ENCODE results near the gene JUND.
A peak's percentile ranks its signal among the peaks of the same experiment; 100 is the strongest.
"Not testable (repeated sequence)": the region's sequence is repeated elsewhere in the genome, so short reads cannot be mapped to it uniquely, and the experiment has no call there.

The JUND gene

DNA sequence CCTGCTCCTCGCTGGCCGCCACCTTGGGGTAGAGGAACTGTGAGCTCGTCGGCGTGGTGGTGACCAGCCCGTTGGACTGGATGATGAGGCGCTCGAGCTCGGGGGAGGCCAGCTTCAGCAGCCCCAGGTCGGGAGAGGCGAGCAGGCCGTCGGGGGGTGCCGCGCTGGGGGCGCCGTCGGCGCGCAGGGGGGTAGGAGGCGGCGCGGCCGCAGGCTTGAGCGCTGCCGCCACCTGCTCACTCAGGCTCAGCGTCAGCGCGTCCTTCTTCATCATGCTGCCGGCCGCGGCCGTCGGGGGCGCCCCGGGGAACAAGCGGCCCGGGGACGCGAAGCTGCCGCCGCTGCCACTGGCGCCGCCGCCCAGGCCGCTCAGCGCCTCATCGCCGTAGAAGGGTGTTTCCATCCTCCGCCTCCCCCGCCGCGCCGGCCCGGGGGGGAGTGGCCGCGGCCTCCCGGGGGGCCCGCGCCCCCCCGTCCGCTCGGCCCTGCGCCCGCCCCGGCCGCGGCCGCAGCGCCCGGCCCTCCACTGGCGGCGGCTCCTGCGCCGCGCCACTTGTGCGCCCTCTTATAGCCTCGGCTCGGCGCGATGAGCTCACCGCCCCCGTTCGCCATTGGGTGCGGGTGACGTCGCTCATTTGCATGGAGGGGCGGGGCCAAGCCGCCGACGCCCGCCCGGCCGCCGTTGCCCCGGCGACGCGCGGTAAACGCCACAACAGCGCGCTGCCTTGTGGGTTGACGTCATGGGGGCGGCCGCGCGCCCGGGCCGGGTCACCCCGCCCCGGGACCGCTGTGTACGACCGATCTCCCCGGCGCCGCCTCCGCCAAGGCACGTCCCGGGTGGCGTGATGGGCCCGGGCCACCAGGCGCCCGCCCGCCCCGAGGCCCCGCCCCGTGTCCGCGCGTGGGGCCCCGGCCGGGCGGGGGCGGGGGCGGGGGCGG is at the start of gene JUND:
Gene JUND (minus strand): TSS at position 541 of the 939 bp plus-strand sequence. CDS start 138 bp downstream, at position 403.
- DNase-seq (ENCODE audit: low spot score) = peak; percentile 97

DNA sequence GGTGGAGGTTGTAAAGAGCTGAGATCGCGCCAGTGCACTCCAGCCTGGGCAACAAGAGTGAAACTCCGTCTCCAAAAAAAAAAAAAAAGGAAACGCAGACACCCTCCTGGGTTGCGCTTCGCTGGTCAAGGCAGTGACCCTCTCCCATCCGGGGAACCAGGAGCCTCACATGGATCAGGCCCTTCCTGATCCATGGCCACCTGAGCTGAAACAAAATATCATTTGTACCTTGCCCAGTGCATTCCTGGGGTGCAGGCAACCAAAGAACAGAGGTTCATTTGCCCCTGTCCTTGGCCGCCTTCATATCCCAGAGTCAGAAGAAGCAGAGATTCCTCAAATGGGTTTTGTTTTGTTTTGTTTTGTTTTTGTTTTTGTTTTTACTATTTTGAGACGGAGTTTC is 49.4 kb upstream of the JUND start:
- DNase-seq (ENCODE audit: low spot score) = no peak

DNA sequence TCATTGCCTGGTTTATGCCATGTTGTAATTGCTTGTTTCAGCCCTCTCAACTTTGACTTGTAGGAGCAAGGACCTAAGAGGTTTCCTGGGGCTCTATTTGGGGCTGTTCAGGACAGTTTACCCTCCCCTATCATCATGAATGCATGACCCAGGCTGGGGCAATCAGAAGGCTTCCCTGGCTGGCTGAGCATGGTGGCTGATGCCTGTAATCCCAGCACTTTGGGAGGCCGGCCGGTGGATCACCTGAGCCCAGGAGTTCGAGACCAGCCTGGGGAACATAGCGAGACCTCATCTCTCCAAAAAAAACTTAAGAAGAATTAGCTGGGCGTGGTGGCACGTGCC is 47.6 kb upstream of the JUND start:
- DNase-seq (ENCODE audit: low spot score) = no peak

DNA sequence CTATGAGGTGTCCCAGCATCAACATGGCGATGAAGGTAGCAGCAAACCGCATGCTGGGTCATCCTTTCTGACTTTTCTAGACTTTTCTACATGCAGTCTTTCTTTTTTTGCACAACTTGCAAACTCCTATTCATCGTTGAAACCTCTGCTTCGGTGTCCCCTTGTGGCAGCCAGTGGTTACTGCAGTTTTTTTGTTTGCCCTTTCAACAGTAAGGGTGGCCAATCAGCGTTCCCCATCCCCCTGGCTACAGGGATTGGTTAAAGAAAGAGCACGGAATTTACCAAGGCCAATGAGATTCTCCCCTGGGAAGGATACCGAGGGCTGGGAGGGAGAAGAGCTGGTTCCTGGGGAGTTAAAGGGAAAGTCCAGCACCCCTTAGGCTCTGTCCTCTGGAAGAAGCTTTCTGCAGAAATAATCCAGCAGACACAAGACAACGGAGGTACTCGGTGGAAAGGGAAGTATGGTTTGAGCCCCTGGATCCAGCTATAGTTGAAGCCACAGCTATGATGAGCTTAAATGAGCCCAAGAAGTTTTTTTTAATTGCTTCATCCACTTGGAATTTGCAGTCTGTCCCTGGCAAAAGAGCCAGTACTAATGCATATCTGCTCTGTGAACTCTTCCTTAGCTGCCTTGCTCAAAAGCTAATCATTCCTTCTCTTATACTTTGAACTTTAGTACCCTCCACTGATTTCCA is 47.1 kb upstream of the JUND start:
- peak; percentile 99 for DNase-seq (ENCODE audit: low spot score)

DNA sequence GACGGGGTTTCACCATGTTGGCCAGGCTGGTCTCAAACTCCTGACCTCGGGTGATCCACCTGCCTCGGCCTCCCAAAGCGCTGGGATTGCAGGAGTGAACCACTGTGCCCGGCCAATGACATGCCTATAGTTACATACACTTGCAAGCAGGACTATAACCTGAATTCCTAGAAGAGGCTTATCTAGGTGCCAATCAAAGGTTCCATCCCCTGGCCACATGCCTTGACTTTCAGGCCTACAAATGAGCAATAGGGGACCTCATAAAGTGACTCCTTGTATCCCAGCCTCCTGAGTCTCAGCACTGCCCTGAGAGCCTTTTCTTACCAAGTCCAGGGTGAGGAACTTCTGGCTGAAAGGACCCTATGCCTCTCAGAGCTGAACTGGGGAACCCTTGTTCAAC is 45.4 kb upstream of the JUND start:
- no peak for DNase-seq (ENCODE audit: low spot score)

DNA sequence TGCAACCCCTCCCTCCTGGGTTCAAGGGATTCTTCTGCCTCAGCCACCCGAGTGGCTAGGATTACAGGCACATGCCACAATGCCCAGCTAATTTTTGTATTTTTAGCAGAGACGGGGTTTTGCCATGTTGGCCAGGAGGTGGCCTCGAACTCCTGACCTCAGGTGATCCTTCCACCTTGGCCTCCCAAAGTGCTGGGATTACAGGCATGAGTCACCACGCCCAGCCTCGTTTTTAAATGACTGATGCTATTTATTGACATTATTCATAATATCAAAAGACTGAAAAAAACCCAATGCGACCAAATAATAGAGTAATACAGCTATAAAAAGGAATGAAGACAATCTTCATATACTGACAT is 42.9 kb upstream of the JUND start:
- DNase-seq (ENCODE audit: low spot score) = not testable (repeated sequence)

DNA sequence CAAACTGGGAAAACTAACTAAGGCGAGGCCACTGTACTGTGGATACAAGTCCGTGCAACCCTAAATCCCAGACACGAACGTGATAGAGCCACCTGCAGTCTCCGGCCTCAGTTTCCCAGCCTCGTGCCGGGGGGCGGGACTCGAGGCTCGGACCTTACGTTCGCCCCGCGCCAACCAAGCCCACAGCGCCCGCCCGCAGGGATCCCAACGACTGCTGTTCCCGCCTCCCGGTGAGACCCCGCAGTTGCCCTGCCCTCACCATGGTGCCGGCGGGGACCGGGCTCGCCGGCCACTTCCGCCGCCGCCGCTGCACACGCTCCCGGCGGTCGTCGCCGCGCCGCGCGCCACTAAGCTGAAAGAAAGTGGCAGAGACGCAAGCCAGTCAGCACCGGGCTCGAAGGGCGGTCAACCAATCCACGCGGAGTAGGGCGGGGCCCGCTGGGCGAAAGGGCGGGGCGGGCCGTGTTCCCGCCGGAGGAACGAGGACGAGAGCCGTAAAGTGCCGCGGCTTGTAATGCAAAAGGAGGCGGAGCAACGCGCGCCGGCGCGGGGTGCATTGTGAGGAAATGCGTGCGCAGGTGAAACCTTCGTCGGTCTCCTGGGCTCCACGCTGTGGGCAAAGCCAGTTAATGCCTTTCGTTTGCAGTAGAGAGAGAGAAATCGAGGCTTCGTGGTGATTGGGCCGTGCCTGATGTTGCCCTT is 41.5 kb upstream of the JUND start, which contains the start of gene LSM4:
Gene LSM4 (minus strand): TSS at position 318 of the 702 bp plus-strand sequence. CDS start 56 bp downstream, at position 262.
- peak; percentile 99 for DNase-seq (ENCODE audit: low spot score)

DNA sequence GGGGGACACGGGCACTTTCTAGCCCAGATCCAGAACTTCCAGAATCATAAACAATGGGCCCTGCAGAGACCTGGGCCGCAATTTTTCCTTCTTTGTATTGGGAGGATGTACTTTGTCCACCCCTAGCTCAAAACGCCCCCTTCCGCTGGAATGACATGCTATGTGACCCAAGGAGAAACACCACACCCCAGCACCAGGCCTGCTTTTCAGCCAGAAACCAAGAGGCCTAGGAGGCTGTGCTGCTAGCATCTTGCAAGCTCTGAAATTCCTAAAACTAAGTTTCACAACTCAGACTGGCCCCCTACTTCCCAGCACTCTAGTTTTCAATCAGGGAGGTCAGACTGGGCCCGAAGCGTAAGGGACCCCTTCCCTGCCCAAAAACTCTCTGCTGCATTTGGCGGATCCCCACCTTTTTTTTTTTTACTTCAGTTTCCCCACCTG is 40.9 kb upstream of the JUND start:
- DNase-seq (ENCODE audit: low spot score) = no peak

DNA sequence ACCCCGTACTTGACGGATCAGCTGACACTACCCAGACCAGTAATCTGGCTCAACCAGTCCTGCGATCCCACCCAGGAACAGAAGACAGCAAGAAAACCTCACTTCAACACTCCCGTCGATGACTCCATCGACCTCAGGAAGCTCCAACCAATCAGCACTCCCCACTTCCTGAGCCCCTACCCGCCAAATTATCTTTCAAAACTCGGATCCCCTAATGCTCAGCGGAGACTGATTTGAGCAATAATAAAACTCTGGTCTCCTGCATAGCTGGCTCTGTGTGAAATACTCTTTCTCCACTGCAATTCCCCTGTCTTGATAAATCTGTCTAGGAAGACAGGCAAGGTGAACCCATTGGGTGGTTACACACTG is 40.3 kb upstream of the JUND start:
- DNase-seq (ENCODE audit: low spot score) = no peak

DNA sequence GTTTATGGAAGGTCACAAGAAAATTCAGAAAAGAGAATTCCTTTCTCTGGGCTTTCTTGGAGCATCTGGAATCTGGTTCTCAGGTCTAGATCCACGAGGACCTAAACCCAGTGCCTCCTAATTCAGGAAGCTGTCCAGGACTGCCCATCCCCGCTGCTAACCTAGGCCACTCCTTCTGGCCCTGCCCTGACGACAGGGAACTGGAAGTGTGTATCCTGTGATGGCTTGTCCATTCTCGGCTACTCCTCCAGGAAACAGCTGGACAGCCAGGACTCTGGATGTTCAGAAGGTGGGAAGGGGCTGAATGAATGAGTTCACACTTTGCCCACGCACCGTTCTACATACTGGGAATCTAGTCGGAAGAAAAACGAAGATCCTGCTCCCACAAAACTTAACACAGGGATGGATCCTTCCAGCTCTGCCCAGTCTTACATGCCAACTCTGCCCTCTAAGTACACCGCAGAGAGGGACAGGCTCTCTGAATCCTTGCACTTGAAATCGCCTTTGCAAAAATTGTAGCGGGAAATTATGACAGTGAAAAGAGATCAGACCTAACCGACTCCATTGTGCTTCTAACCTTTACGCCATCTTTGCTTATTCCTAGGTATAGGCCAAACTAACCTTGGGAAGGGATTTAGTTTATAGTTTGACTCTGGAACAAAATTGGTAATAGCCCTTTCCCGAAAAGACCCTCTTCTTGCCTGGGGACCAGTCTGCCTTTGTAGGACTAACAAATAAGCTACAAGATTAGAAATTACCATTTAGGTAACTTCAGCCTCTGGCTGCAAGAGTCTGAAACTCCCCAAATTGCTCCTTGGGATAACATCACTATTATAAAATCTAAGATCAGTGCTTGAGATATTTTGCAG is 39.7 kb upstream of the JUND start:
- DNase-seq (ENCODE audit: low spot score) = no peak

DNA sequence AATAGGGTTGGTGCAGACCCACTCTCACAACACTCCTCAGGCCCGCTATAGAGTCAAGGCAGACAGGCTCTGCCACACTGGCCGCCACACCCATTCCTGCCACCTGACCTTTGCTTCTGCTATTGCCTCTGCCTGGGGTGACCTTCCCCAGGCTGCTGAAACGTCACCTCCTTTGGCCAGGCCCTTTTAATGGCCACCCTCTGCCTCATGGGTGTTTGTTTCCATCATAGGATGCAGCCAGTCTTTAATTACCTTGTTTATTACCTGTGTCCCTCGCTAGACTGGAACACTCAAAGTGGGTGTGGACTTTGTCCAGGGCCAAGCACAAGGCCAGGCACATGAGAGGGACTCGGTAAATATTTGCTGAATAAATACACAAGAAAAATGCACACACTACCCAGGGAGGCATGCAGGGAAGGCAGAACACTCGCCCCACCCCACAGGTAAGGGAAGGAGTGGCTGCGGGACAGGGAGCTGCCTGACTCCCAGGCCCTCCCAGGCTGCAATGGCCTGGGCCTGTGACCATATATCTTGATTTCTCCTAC is 38.2 kb upstream of the JUND start:
- DNase-seq (ENCODE audit: low spot score) = no peak

DNA sequence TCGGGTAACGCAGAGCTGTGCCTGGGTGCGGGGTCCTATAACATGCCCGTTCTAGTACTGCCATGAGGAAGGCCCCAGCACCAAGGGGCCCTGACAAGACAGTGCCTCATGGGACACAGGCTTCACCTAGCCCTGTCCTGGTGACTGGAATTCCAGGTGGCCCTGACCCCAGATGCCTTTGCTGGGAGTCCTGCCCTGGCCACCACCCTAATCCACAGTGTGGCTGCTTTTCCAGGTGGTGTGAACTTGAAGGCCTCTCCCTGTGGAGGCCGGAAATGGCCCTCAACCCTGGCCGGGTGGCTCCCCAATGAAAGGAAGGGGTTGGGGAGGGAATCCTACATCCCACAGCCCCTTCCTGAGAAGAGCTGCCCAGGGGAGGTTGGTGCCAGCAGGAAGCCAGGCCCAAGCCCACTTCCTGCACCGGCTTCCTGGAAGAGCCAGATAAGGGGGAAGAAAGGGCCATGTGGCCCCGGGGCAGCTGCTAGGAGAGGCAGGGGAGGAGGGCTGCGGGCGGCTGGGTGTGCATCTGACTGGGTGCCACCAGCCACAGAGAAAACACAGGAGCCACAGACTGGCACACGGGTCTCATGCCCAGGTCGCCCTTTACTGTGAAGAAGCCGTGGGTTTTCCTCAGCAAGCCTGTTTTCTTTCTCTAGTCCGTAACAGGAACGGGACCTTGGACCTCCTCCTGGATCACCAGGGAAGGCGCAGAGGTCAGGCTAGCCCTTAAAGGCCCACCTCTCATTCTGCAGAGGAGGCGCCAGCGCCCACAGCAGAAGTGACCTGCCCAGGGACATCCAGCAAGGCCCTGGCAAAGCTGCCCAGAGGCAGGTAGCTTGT is 36.8 kb upstream of the JUND start:
- no peak for DNase-seq (ENCODE audit: low spot score)

DNA sequence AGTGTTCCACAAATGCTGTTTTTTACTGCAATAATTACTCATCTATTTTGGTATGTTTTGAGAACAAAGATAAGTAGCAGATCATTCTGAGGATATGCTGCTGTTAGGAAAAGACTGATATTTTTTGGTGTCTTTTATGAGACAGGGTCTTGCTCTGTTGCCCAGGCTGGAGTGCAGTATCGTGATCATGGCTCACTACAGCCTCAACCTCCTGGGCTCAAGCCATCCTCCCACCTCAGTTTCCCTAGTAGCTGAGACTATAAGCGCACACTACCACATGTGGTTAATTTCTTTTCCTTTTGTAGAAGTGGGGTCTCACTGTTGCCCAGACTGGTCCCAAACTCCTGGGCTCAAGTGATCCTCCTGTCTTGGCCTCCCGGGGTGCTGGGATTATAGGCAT is 32.0 kb upstream of the JUND start:
- DNase-seq (ENCODE audit: low spot score) = no peak

DNA sequence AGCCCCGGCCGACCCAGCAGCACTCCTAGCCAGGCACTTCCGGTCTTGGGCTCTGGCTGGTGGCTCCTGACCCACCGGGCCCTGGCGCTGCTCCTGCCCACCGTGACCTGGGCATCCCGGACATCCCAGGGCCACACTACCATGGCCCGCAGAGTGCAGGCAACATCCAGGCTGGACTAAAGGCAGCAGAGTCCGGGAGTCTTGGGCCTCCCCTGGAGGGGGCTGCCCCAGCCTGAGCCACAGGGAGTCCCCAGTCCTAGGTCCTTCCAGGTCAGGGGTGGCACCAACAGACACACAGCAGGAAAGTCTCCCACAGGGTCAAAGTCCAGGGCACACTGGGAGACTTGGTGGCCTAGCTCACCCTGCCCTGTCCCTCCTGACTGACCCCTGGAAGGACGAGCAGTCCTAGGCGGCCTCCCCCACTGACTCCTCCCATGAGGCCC is 30.7 kb upstream of the JUND start:
- DNase-seq (ENCODE audit: low spot score) = no peak

DNA sequence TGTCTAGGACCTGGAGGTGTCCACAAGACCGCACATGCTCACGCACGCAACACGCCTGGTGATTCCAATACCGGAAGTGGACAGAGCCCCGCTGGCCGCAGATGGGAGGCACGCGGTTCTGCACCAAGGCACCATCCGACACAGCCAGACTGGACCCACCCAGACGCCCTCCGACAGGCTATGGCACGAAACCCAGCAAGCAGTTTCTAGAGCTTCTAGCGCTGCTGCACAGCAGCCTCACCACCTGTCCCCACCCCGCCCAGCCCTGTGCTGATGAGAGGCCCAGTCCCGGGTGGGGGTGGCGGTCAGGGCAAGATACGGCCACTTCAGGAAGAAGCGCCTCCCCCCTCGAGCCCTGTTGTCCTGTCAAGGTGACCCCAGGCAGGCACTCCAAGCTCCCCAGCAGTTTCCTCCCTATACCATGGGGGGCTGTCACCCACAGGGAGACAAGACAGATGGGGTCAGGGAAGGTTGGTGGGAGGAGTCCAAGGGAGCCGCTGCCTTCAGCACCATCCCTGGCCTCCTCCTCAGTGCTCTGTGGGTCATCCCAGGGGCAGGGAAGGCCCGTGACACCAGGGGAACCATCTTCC is 30.2 kb upstream of the JUND start:
- DNase-seq (ENCODE audit: low spot score) = no peak

DNA sequence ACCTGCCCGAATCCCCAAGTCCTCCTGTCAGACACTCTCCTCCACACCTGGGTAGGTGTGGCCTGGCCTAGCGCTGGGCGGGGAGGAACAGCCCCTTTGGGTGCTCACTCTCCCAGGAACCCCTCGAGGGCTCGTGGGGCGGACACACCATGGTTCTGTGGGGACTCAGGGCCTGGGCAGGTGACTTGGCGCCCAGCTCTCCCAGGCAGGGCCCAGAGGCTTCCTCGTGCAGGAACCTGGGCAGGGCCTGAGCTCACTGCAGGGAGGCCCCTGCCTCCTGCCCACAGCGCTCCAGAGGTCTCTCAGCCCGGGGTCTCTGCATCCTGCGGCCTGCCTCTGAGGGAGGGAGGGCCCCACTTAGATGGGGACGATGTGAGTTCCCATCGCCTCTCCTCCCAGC is 29.5 kb upstream of the JUND start:
- no peak for DNase-seq (ENCODE audit: low spot score)

DNA sequence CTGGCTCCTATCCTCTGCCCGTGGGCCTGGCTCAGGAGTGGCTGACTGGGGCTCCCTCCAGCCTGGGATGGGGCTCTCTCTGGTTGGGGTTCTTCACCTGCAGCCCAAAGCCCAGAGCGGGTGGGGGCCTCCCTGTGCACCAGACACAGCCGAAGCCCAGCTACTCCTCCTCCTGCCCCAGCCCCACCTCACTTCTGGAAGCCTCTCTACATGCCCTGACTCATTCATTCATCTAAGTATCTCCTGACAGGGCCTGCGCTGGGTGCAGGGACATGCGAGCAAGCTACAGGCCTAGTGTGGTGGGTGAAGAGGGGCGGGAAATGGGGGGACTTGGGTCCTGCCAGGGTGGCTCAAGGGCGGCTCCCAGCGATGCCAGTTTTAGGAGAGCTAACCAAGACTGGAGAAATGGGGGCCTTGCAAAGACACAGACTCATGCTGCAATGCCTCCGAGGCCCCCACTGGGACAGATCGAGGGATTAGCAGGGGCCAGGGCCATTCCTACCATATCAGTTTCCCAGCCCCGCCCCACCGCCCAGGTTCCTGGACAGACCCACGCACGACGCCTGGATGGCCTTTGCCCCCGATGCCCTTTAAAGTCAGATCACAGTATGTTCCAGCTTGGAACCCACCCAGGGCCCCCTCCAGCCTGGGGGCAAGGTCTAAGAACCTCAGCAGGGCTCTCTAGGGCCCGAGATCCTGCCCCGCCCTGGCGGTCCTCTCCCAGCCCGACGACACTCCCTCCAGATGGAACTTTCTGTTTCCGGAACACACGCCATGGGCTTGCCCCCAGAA is 28.9 kb upstream of the JUND start:
- DNase-seq (ENCODE audit: low spot score) = no peak

DNA sequence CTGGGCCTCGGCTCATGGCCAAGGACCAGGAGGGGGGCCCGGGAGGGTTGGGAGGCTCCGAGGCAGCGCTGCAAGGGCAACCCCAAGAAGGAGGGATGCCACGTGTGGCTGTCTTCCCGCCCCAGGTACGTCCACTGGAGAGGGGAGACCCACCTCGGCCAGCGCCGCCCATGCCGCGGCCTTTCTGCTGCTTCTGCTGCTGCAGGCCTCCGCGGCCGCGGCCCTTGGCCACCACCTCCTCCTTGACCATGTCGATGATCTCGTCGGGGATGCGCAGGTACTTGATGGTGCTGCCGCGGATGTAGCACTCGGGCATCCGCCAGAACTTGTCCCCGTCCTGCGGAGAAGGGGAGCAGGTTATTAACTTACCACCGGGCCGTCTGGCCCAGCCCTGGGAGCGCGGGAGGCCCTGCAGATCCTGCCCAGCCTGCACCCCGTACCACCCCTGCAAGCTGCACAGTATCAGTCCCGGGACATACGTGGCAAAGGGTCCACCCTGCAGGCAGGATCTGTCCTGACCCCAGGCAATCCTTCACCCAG is 28.2 kb upstream of the JUND start:
- DNase-seq (ENCODE audit: low spot score) = no peak

DNA sequence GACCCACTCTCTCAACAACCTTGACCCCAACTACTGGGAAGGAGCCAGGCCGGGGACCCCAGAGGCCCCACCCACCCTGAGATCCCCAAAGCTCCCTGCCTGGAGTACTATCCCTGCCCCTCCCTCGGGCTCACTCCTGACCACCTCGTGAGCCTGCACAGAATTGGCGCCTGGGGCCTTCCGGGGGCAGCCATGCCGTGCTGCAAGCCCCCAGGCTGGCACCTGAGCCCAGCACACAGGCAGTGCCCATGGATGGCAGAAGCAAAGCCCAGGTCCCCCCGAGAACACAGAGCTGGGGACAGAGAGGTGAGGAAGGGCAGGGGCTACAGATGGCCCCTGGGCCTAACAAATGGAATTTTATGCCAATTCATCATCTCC is 27.5 kb upstream of the JUND start:
- no peak for DNase-seq (ENCODE audit: low spot score)
